ENCODE data around the gene SCAF8. TPM values are rescaled to one million over a fixed set of nuclear protein-coding genes. Genes with fewer than 3 reads are reported as not detected.

SCAF8 gene
- total RNA-seq, 1 experiment from 2014 or later = 28.6 TPM

DNA sequence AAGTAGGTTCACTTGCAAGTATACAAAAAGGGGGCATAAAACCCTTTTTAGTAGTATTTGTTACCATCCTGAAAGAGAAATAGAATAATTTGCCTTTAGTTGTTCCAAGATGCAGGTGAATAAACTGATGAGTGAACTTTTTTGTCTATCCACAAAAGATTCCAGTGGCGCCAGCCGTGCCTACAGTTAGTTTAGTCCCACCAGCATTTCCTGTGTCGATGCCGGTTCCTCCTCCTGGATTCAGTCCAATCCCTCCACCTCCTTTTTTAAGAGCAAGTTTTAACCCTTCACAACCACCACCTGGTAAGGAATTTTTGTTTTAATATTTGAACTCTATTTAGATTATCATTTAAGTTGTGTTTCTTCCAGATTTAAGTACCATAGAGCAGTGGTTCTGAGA lies 90.9 kb downstream of the SCAF8 start:
- BruUV-seq (replicated peaks) = no TSS peak
- Mint-ChIP-seq H3K4me1 (ENCODE audit: low read depth, unreplicated experiment) (peaks cover 11% of the 10 kb centered on the region), H3K9me3 (ENCODE audit: low read depth, unreplicated experiment) (no peaks in the 10 kb centered on the region), H3K27ac (ENCODE audit: unreplicated experiment) (no peak overlapping the region), H3K27me3 (ENCODE audit: unreplicated experiment) (no peaks in the 10 kb centered on the region), H3K36me3 (ENCODE audit: insufficient read depth, unreplicated experiment) (peaks cover 32% of the 10 kb centered on the region), H3K4me3 (ENCODE audit: low read depth, unreplicated experiment) (no peak overlapping the region)
- TF ChIP-seq, protein P1, sequence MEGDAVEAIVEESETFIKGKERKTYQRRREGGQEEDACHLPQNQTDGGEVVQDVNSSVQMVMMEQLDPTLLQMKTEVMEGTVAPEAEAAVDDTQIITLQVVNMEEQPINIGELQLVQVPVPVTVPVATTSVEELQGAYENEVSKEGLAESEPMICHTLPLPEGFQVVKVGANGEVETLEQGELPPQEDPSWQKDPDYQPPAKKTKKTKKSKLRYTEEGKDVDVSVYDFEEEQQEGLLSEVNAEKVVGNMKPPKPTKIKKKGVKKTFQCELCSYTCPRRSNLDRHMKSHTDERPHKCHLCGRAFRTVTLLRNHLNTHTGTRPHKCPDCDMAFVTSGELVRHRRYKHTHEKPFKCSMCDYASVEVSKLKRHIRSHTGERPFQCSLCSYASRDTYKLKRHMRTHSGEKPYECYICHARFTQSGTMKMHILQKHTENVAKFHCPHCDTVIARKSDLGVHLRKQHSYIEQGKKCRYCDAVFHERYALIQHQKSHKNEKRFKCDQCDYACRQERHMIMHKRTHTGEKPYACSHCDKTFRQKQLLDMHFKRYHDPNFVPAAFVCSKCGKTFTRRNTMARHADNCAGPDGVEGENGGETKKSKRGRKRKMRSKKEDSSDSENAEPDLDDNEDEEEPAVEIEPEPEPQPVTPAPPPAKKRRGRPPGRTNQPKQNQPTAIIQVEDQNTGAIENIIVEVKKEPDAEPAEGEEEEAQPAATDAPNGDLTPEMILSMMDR (IDR thresholded peaks at IDR 0.05; ENCODE audit: unreplicated experiment) = no peak
- CTCF ChIA-PET = no interaction called here
- no peak for DNase-seq
- intact Hi-C loops (cut with micrococcal nuclease; ENCODE audit: unreplicated experiment) = loop anchor here (5.0 kb wide), 1 partner anchor 147 kb away; no protein-coding TSS in a partner anchor

DNA sequence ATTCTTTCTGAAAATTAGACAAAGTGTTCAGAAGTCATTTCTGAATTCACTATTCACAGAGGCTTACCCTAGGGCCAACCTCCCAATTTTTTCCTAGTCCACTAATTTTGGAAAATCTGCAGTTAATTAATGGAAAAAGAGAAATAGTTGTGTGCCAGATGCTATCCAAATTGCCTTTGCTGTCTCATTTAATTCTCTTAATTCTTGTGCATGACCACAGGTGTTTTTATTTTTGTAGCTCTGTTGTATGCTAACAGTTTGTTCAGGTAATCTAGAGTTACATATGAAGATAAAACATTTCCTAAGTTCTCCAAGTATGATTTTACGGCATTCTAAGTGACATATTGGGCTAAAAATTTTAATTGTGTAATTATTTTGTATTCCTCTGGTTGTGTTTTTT lies 96.8 kb downstream of the SCAF8 start:
- intact Hi-C loops (cut with micrococcal nuclease; ENCODE audit: unreplicated experiment) = no loop called here
- no TSS peak for BruUV-seq (replicated peaks)
- H3K9me3 Mint-ChIP-seq (ENCODE audit: low read depth, unreplicated experiment) = no peaks in the 10 kb centered on the region
- no peak for DNase-seq
- CTCF ChIA-PET = no interaction called here
- H3K27me3 Mint-ChIP-seq (ENCODE audit: unreplicated experiment) = no peaks in the 10 kb centered on the region
- peaks cover 19% of the 10 kb centered on the region for H3K36me3 Mint-ChIP-seq (ENCODE audit: insufficient read depth, unreplicated experiment)
- H3K27ac Mint-ChIP-seq (ENCODE audit: unreplicated experiment) = no peak overlapping the region
- no peaks in the 10 kb centered on the region for H3K4me1 Mint-ChIP-seq (ENCODE audit: low read depth, unreplicated experiment)
- no peak overlapping the region for H3K4me3 Mint-ChIP-seq (ENCODE audit: low read depth, unreplicated experiment)
- TF ChIP-seq, protein P1 (IDR thresholded peaks at IDR 0.05; ENCODE audit: unreplicated experiment) = no peak

DNA sequence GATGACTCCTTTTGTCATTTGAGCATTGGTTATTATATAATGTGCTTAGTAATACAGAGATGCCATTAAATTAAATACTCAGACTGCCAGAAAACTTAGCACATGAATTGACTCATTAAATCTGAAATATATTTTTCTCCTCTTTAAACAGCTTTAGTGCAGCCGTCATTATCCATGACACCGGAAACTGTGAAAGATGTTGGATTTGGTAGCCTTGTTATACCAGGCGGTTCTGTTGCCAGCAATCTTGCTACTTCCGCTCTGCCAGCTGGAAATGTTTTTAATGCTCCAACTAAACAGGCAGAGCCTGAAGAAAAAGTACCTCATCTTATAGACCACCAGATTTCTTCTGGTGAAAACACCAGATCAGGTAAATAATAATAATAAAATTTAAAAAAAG lies 97.6 kb downstream of the SCAF8 start:
- no peaks in the 10 kb centered on the region for H3K9me3 Mint-ChIP-seq (ENCODE audit: low read depth, unreplicated experiment)
- TF ChIP-seq, protein P1 (IDR thresholded peaks at IDR 0.05; ENCODE audit: unreplicated experiment) = no peak
- no peak overlapping the region for H3K4me3 Mint-ChIP-seq (ENCODE audit: low read depth, unreplicated experiment)
- no peak overlapping the region for H3K27ac Mint-ChIP-seq (ENCODE audit: unreplicated experiment)
- no peak for DNase-seq
- CTCF ChIA-PET = no interaction called here
- intact Hi-C loops (cut with micrococcal nuclease; ENCODE audit: unreplicated experiment) = no loop called here
- H3K27me3 Mint-ChIP-seq (ENCODE audit: unreplicated experiment) = no peaks in the 10 kb centered on the region
- no peaks in the 10 kb centered on the region for H3K4me1 Mint-ChIP-seq (ENCODE audit: low read depth, unreplicated experiment)
- no TSS peak for BruUV-seq (replicated peaks)
- H3K36me3 Mint-ChIP-seq (ENCODE audit: insufficient read depth, unreplicated experiment) = peaks cover 19% of the 10 kb centered on the region

DNA sequence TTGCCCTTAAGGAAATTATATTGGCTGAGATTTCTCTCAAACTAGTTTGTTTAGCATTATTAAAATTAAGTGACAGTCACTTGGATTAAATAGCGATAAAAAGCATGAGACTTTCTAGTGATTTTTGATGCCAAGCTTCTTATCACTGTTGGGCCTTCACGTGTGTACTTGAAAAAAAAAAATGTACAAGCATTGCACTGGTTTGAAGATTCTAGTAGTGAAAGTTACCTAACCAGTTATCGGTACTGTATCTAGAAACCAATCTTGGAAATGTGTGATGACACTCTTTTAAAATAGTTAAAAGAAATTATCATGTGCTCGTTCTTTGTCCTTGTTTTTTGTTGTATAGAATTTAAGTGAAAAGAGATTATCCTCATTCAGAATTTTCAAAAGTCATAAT lies 102.1 kb downstream of the SCAF8 start:
- no peak for DNase-seq
- TF ChIP-seq, protein P1 (IDR thresholded peaks at IDR 0.05; ENCODE audit: unreplicated experiment) = no peak
- Mint-ChIP-seq H3K27ac (ENCODE audit: unreplicated experiment) (no peak overlapping the region), H3K4me1 (ENCODE audit: low read depth, unreplicated experiment) (no peaks in the 10 kb centered on the region), H3K4me3 (ENCODE audit: low read depth, unreplicated experiment) (no peak overlapping the region), H3K36me3 (ENCODE audit: insufficient read depth, unreplicated experiment) (peaks cover 13% of the 10 kb centered on the region), H3K27me3 (ENCODE audit: unreplicated experiment) (no peaks in the 10 kb centered on the region), H3K9me3 (ENCODE audit: low read depth, unreplicated experiment) (no peaks in the 10 kb centered on the region)
- intact Hi-C loops (cut with micrococcal nuclease; ENCODE audit: unreplicated experiment) = no loop called here
- BruUV-seq (replicated peaks) = no TSS peak
- CTCF ChIA-PET = interaction anchor here (0.8 kb wide), 1 partner anchor 13 kb away, joined by 3 read pairs; no protein-coding TSS in a partner anchor

Data from Calu3 (cell line).